ENCODE results near the gene CDYL2.

Gene CDYL2

GRCh38 chr16:80751167-80751566 lies 53.2 kb downstream of the CDYL2 start:
- DNase-seq (ENCODE audit: low read depth): peak; percentile 89
- TF ChIP-seq CTCF (conservative IDR thresholded peaks at IDR 0.05; ENCODE audit: low read length): no peak
- H3K4me3 ChIP-seq (ENCODE audit: low read length): peak overlapping the region; percentile 31

- H3K4me3 ChIP-seq (ENCODE audit: low read length): no peak overlapping the region
- peak; percentile 73 for DNase-seq (ENCODE audit: low read depth)
- TF ChIP-seq CTCF (conservative IDR thresholded peaks at IDR 0.05; ENCODE audit: low read length): no peak
These were observed 58.2 kb downstream of the CDYL2 start for GRCh38 chr16:80746231-80746630.

- no peak for DNase-seq (ENCODE audit: low read depth)
- no peak for TF ChIP-seq CTCF (conservative IDR thresholded peaks at IDR 0.05; ENCODE audit: low read length)
- H3K4me3 ChIP-seq (ENCODE audit: low read length): no peak overlapping the region
These were observed 59.5 kb downstream of the CDYL2 start for GRCh38 chr16:80744856-80745255.

GRCh38 chr16:80743772-80744171 lies 60.6 kb downstream of the CDYL2 start:
- no peak overlapping the region for H3K4me3 ChIP-seq (ENCODE audit: low read length)
- DNase-seq (ENCODE audit: low read depth): no peak
- no peak for TF ChIP-seq CTCF (conservative IDR thresholded peaks at IDR 0.05; ENCODE audit: low read length)

GRCh38 chr16:80743273-80743672 lies 61.1 kb downstream of the CDYL2 start:
- no peak for DNase-seq (ENCODE audit: low read depth)
- TF ChIP-seq CTCF (conservative IDR thresholded peaks at IDR 0.05; ENCODE audit: low read length): no peak
- H3K4me3 ChIP-seq (ENCODE audit: low read length): no peak overlapping the region

- TF ChIP-seq CTCF (conservative IDR thresholded peaks at IDR 0.05; ENCODE audit: low read length): no peak
- H3K4me3 ChIP-seq (ENCODE audit: low read length): no peak overlapping the region
- no peak for DNase-seq (ENCODE audit: low read depth)
These were observed 62.1 kb downstream of the CDYL2 start for GRCh38 chr16:80742331-80742730.

- no peak for TF ChIP-seq CTCF (conservative IDR thresholded peaks at IDR 0.05; ENCODE audit: low read length)
- peak; percentile 57 for DNase-seq (ENCODE audit: low read depth)
- H3K4me3 ChIP-seq (ENCODE audit: low read length): no peak overlapping the region
These were observed 62.7 kb downstream of the CDYL2 start for GRCh38 chr16:80741724-80742123.
